HG02798 (cell line): ENCODE measurements around the gene CCDC33.

ENCODE experiments used
- ATAC-seq: cut with Tn5 transposase; IDR thresholded peaks from one replicate; pipeline ENCODE4 v1.9.1; 2021; ENCODE audit warnings: mild to moderate bottlenecking; ENCODE audit not compliant: unreplicated experiment, poor library complexity

The CCDC33 gene

GRCh38 chr15:74253211-74253921 is 17.2 kb downstream of the CCDC33 start:
- no peak for ATAC-seq

GRCh38 chr15:74257105-74257504 is 21.0 kb downstream of the CCDC33 start:
- ATAC-seq: no peak

GRCh38 chr15:74257623-74258022 is 21.5 kb downstream of the CCDC33 start:
- ATAC-seq: no peak

GRCh38 chr15:74258456-74259291 is 22.5 kb downstream of the CCDC33 start:
- ATAC-seq: no peak

- ATAC-seq: no peak
Measured at GRCh38 chr15:74259292-74259648, 23.1 kb downstream of the CCDC33 start.

GRCh38 chr15:74259821-74260607 is 23.9 kb downstream of the CCDC33 start:
- ATAC-seq: no peak

GRCh38 chr15:74261041-74261440 is 24.9 kb downstream of the CCDC33 start:
- ATAC-seq: no peak

GRCh38 chr15:74261685-74262084 is 25.6 kb downstream of the CCDC33 start:
- ATAC-seq: no peak

- ATAC-seq: no peak
Measured at GRCh38 chr15:74262151-74262550, 26.0 kb downstream of the CCDC33 start.

- no peak for ATAC-seq
Measured at GRCh38 chr15:74262625-74263024, 26.5 kb downstream of the CCDC33 start.

- ATAC-seq: no peak
Measured at GRCh38 chr15:74263466-74263865, 27.3 kb downstream of the CCDC33 start.

GRCh38 chr15:74264081-74264501 is 28.0 kb downstream of the CCDC33 start:
- no peak for ATAC-seq

- ATAC-seq: no peak
Measured at GRCh38 chr15:74265046-74265639, 29.0 kb downstream of the CCDC33 start.

GRCh38 chr15:74268020-74268419 is 31.9 kb downstream of the CCDC33 start:
- no peak for ATAC-seq

- ATAC-seq: no peak
Measured at GRCh38 chr15:74269362-74270035, 33.4 kb downstream of the CCDC33 start.

GRCh38 chr15:74270155-74270554 is 34.0 kb downstream of the CCDC33 start:
- no peak for ATAC-seq

GRCh38 chr15:74270854-74271520 is 34.9 kb downstream of the CCDC33 start:
- ATAC-seq: no peak

- ATAC-seq: no peak
Measured at GRCh38 chr15:74272812-74273211, 36.7 kb downstream of the CCDC33 start.

- ATAC-seq: no peak
Measured at GRCh38 chr15:74274470-74275038, 38.4 kb downstream of the CCDC33 start.
